ENCODE data around the gene STX5. TPM values are rescaled to one million over a fixed set of nuclear protein-coding genes. Genes with fewer than 3 reads are reported as not detected.
A peak's percentile ranks its signal among the peaks of the same experiment; 100 is the strongest.

The STX5 gene
- total and polyA plus RNA-seq, 10 of the 15 experiments (the other 5 are each of a cell fraction or from before 2014, with no cell fraction given): 3.8 to 35.4 (median 27.4) TPM

GRCh38 chr11:62854013-62854824 is 22.4 kb upstream of the STX5 start (continued):
- TF ChIP-seq BCL3 (IDR thresholded peaks at IDR 0.05; ENCODE audit: borderline replicate concordance, insufficient read depth, low read depth, low read length, poor library complexity, severe bottlenecking): no peak
- no peak for TF ChIP-seq MEF2A (IDR thresholded peaks at IDR 0.05; ENCODE audit: insufficient read depth, low read depth, low read length)
- TF ChIP-seq SUPT20H (IDR thresholded peaks at IDR 0.05; ENCODE audit: borderline replicate concordance, control insufficient read depth, low read depth, low read length): no peak
- TF ChIP-seq, protein P1, sequence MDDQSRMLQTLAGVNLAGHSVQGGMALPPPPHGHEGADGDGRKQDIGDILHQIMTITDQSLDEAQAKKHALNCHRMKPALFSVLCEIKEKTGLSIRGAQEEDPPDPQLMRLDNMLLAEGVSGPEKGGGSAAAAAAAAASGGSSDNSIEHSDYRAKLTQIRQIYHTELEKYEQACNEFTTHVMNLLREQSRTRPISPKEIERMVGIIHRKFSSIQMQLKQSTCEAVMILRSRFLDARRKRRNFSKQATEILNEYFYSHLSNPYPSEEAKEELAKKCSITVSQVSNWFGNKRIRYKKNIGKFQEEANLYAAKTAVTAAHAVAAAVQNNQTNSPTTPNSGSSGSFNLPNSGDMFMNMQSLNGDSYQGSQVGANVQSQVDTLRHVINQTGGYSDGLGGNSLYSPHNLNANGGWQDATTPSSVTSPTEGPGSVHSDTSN (IDR thresholded peaks at IDR 0.05; ENCODE audit: insufficient replicate concordance, low read depth, low read length): no peak
- no peak for TF ChIP-seq POLR2AphosphoS5 (IDR thresholded peaks at IDR 0.05; ENCODE audit: low read length)
- no peak for TF ChIP-seq CHD4 (IDR thresholded peaks at IDR 0.05)
- 0 out of 2 replicates have a peak, but pooled peaks have one; percentile 7 for TF ChIP-seq ZBED1 (IDR thresholded peaks at IDR 0.05; ENCODE audit: borderline replicate concordance)
- TF ChIP-seq SRF (IDR thresholded peaks at IDR 0.05; ENCODE audit: low read depth in 2 of 2, low read length in 2 of 2): no peak
- TF ChIP-seq POLR2A (IDR thresholded peaks at IDR 0.05; ENCODE audit: low read depth, low read length): peak; percentile 41; the same call in 1 of the 2 replicates
- TF ChIP-seq FOXK2 (IDR thresholded peaks at IDR 0.05): no peak
- TF ChIP-seq MTA3 (IDR thresholded peaks at IDR 0.05; ENCODE audit: borderline replicate concordance, low read length): 0 out of 2 replicates have a peak, but pooled peaks have one; percentile 56
- no peak for TF ChIP-seq KDM1A (IDR thresholded peaks at IDR 0.05; ENCODE audit: borderline replicate concordance)
- no peak for TF ChIP-seq BCL11A (IDR thresholded peaks at IDR 0.05; ENCODE audit: low read depth, low read length)
- TF ChIP-seq NFIC (IDR thresholded peaks at IDR 0.05; ENCODE audit: low read depth, low read length): 0 out of 2 replicates have a peak, but pooled peaks have one; percentile 9
- TF ChIP-seq, protein P2, sequence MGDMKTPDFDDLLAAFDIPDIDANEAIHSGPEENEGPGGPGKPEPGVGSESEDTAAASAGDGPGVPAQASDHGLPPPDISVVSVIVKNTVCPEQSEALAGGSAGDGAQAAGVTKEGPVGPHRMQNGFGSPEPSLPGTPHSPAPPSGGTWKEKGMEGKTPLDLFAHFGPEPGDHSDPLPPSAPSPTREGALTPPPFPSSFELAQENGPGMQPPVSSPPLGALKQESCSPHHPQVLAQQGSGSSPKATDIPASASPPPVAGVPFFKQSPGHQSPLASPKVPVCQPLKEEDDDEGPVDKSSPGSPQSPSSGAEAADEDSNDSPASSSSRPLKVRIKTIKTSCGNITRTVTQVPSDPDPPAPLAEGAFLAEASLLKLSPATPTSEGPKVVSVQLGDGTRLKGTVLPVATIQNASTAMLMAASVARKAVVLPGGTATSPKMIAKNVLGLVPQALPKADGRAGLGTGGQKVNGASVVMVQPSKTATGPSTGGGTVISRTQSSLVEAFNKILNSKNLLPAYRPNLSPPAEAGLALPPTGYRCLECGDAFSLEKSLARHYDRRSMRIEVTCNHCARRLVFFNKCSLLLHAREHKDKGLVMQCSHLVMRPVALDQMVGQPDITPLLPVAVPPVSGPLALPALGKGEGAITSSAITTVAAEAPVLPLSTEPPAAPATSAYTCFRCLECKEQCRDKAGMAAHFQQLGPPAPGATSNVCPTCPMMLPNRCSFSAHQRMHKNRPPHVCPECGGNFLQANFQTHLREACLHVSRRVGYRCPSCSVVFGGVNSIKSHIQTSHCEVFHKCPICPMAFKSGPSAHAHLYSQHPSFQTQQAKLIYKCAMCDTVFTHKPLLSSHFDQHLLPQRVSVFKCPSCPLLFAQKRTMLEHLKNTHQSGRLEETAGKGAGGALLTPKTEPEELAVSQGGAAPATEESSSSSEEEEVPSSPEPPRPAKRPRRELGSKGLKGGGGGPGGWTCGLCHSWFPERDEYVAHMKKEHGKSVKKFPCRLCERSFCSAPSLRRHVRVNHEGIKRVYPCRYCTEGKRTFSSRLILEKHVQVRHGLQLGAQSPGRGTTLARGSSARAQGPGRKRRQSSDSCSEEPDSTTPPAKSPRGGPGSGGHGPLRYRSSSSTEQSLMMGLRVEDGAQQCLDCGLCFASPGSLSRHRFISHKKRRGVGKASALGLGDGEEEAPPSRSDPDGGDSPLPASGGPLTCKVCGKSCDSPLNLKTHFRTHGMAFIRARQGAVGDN (IDR thresholded peaks at IDR 0.05): no peak
- no peak for TF ChIP-seq CEBPB (IDR thresholded peaks at IDR 0.05; ENCODE audit: borderline replicate concordance in 1 of 2, low read depth in 2 of 2, low read length in 2 of 2)
- TF ChIP-seq STAT3 (IDR thresholded peaks at IDR 0.05; ENCODE audit: low read depth, low read length): no peak
- TF ChIP-seq GABPA (IDR thresholded peaks at IDR 0.05; ENCODE audit: low read depth): no peak
- TF ChIP-seq MXI1 (IDR thresholded peaks at IDR 0.05; ENCODE audit: low read depth, low read length): no peak
- no peak for TF ChIP-seq WRNIP1 (IDR thresholded peaks at IDR 0.05; ENCODE audit: borderline replicate concordance, low read depth, low read length)
